Cortex of kidney (tissue), 1 donor: ENCODE data around the gene OXTR.

Experiments used
- DNase-seq: peaks from one replicate; lab custom pipeline; 2025; lab: John Stamatoyannopoulos, UW

Gene OXTR

GRCh38 chr3:8712045-8712907 lies 57.1 kb downstream of the OXTR start:
- DNase-seq = no peak

GRCh38 chr3:8709801-8710507 lies 59.5 kb downstream of the OXTR start:
- no peak for DNase-seq

GRCh38 chr3:8709287-8709686 lies 60.1 kb downstream of the OXTR start:
- DNase-seq = no peak

- no peak for DNase-seq
Observed at GRCh38 chr3:8705575-8705974, 63.8 kb downstream of the OXTR start.

GRCh38 chr3:8702560-8702959 lies 66.9 kb downstream of the OXTR start:
- DNase-seq = no peak
